ENCODE data around the gene UHRF1. TPM values are rescaled to one million over a fixed set of nuclear protein-coding genes. Genes with fewer than 3 reads are reported as not detected.

The UHRF1 gene
- total and polyA plus RNA-seq, 2 of the 13 experiments (the other 11 are each of a cell fraction or from before 2014, with no cell fraction given) = 6.8 to 78.4 TPM

- TF ChIP-seq SKIL (CRISPR knock-in tag; IDR thresholded peaks at IDR 0.05; ENCODE audit: borderline replicate concordance) (no peak), THYN1 (CRISPR knock-in tag; IDR thresholded peaks at IDR 0.05; ENCODE audit: borderline replicate concordance, low read depth) (no peak), TBP (CRISPR knock-in tag; IDR thresholded peaks at IDR 0.05) (no peak), MYPOP (CRISPR knock-in tag; IDR thresholded peaks at IDR 0.05) (peak; percentile 79), ZNF225 (CRISPR knock-in tag; IDR thresholded peaks at IDR 0.05) (no peak), ZNF564 (CRISPR knock-in tag; IDR thresholded peaks at IDR 0.05) (no peak), NFE2L1 (CRISPR knock-in tag; IDR thresholded peaks at IDR 0.05; ENCODE audit: borderline replicate concordance) (no peak), BORCS8-MEF2B (CRISPR knock-in tag; IDR thresholded peaks at IDR 0.05) (peak; percentile 41), SOX13 (IDR thresholded peaks at IDR 0.05) (no peak), SOX13 (CRISPR knock-in tag; conservative IDR thresholded peaks at IDR 0.05 in 1 of 2, IDR thresholded peaks at IDR 0.05 in 1 of 2) (no peak), SP2 (CRISPR knock-in tag; IDR thresholded peaks at IDR 0.05) (peak; percentile 96), AGO2 (optimal IDR thresholded peaks at IDR 0.05; ENCODE audit: low read depth, low read length) (no peak), EHMT2 (IDR thresholded peaks at IDR 0.05; ENCODE audit: borderline replicate concordance, low read depth, low read length) (no peak), SMYD3 (CRISPR knock-in tag; IDR thresholded peaks at IDR 0.05) (no peak), ZNF136 (CRISPR knock-in tag; IDR thresholded peaks at IDR 0.05; ENCODE audit: low read depth) (no peak), SMAD3 (CRISPR knock-in tag; IDR thresholded peaks at IDR 0.05) (no peak), TOPORS (CRISPR knock-in tag; IDR thresholded peaks at IDR 0.05) (no peak), PAX8 (CRISPR knock-in tag; IDR thresholded peaks at IDR 0.05; ENCODE audit: borderline replicate concordance) (no peak), HMGXB4 (CRISPR knock-in tag; IDR thresholded peaks at IDR 0.05; ENCODE audit: borderline replicate concordance in 1 of 2, low read depth in 1 of 2) (peak in 1 of 2 experiments; percentile 21; a peak in 3 of 4 replicates), HOXA9 (CRISPR knock-in tag; IDR thresholded peaks at IDR 0.05; ENCODE audit: borderline replicate concordance) (no peak), FIP1L1 (IDR thresholded peaks at IDR 0.05; ENCODE audit: borderline replicate concordance, insufficient read depth, low read depth, low read length) (0 out of 2 replicates have a peak, but pooled peaks have one; percentile 49), MED1 (CRISPR knock-in tag; IDR thresholded peaks at IDR 0.05) (peak; percentile 44; the same call in 1 of the 2 replicates), ETV6 (CRISPR knock-in tag; conservative IDR thresholded peaks at IDR 0.05) (no peak; the same call in 1 of the 2 replicates), ZNF891 (CRISPR knock-in tag; IDR thresholded peaks at IDR 0.05) (0 out of 2 replicates have a peak, but pooled peaks have one; percentile 32)
Observed at GRCh38 chr19:4867534-4868285, 41.6 kb upstream of the UHRF1 start, which contains the start of gene PLIN3 (continued).
